ENCODE data around the gene SLCO4A1. TPM values are rescaled to one million over a fixed set of nuclear protein-coding genes. Genes with fewer than 3 reads are reported as not detected.

Gene SLCO4A1
- total RNA-seq, 1 donor from 2014 or later = 63.3 TPM

GRCh38 chr20:62631336-62632308 lies 10.7 kb upstream of the SLCO4A1 start:
- H3K27ac ChIP-seq = no peak overlapping the region
- ATAC-seq (no peak), DNase-seq (no peak)
- H3K9me3 ChIP-seq = no peaks in the 10 kb centered on the region
- H3K36me3 ChIP-seq = no peaks in the 10 kb centered on the region
- no peak overlapping the region for H3K4me3 ChIP-seq
- intact Hi-C loops (cut with DNase I) = no loop called here
- H3K27me3 ChIP-seq = peaks cover 12% of the 10 kb centered on the region
- H3K4me1 ChIP-seq = peaks cover 6% of the 10 kb centered on the region
- TF ChIP-seq CTCF (IDR thresholded peaks at IDR 0.05) = no peak

GRCh38 chr20:62632575-62633090 lies 9.7 kb upstream of the SLCO4A1 start:
- Histone ChIP-seq H3K4me1 (peaks cover 6% of the 10 kb centered on the region), H3K27ac (no peak overlapping the region), H3K9me3 (no peaks in the 10 kb centered on the region), H3K4me3 (no peak overlapping the region), H3K27me3 (peaks cover 12% of the 10 kb centered on the region), H3K36me3 (no peaks in the 10 kb centered on the region)
- intact Hi-C loops (cut with DNase I) = no loop called here
- ATAC-seq (no peak), DNase-seq (no peak)
- TF ChIP-seq CTCF (IDR thresholded peaks at IDR 0.05) = no peak

GRCh38 chr20:62633598-62634329 lies 8.5 kb upstream of the SLCO4A1 start:
- H3K9me3 ChIP-seq = no peaks in the 10 kb centered on the region
- H3K36me3 ChIP-seq = no peaks in the 10 kb centered on the region
- TF ChIP-seq CTCF (IDR thresholded peaks at IDR 0.05) = no peak
- no peak for DNase-seq
- ATAC-seq = no peak
- intact Hi-C loops (cut with DNase I) = no loop called here
- H3K4me3 ChIP-seq = no peak overlapping the region
- no peak overlapping the region for H3K27ac ChIP-seq
- peaks cover 20% of the 10 kb centered on the region for H3K27me3 ChIP-seq
- peaks cover 6% of the 10 kb centered on the region for H3K4me1 ChIP-seq

- Histone ChIP-seq H3K4me3 (no peak overlapping the region), H3K9me3 (no peaks in the 10 kb centered on the region), H3K27ac (no peak overlapping the region), H3K4me1 (peaks cover 6% of the 10 kb centered on the region), H3K27me3 (peaks cover 21% of the 10 kb centered on the region), H3K36me3 (no peaks in the 10 kb centered on the region)
- DNase-seq (no peak), ATAC-seq (no peak)
- intact Hi-C loops (cut with DNase I) = no loop called here
- no peak for TF ChIP-seq CTCF (IDR thresholded peaks at IDR 0.05)
Measured at GRCh38 chr20:62634330-62634967, 7.9 kb upstream of the SLCO4A1 start.

GRCh38 chr20:62635232-62635631 lies 7.1 kb upstream of the SLCO4A1 start:
- Histone ChIP-seq H3K27ac (no peak overlapping the region), H3K4me3 (no peak overlapping the region), H3K27me3 (peaks cover 21% of the 10 kb centered on the region), H3K4me1 (peaks cover 6% of the 10 kb centered on the region), H3K36me3 (no peaks in the 10 kb centered on the region), H3K9me3 (no peaks in the 10 kb centered on the region)
- intact Hi-C loops (cut with DNase I) = no loop called here
- no peak for TF ChIP-seq CTCF (IDR thresholded peaks at IDR 0.05)
- DNase-seq = no peak
- no peak for ATAC-seq

All from upper lobe of right lung (tissue), 1 donor.